Caco-2 (cell line): ENCODE measurements around the gene DCUN1D3. TPM values are rescaled to one million over a fixed set of nuclear protein-coding genes. Genes with fewer than 3 reads are reported as not detected.

ENCODE experiments used
- BruUV-seq: library from RNA; stranded (reverse); fragments of 400-500 nt; replicated peaks from 2 replicates; lab custom pipeline; 2021; lab: Mats Ljungman, UMichigan
- CTCF ChIA-PET: fragments of 300-600 bp; sonication (Branson Sonifier 250); formaldehyde crosslinking; loops from one replicate; lab custom pipeline; 2022; ENCODE audit warnings: antibody characterized with exemption; lab: Charles Lee
- POLR2A ChIA-PET: fragments of 300-600 bp; sonication (Branson Sonifier 250); formaldehyde crosslinking; loops from one replicate; lab custom pipeline; 2022; ENCODE audit warnings: antibody characterized with exemption; lab: Charles Lee
- DNase-seq, 2 experiments: peaks; one replicate each; pipeline versions ENCODE4 v3.0.0 to v3.0.0-alpha.2; 2020 to 2022
- H3K27me3 ChIP-seq: replicated peaks from 2 replicates; pipeline ENCODE4 v1.6.0; 2011; ENCODE audit warnings: low read length; ENCODE audit not compliant: control insufficient read depth, insufficient read depth
- H3K36me3 ChIP-seq: 2 replicates; pipeline ENCODE4 v1.5.1; 2011; ENCODE audit warnings: low read length; ENCODE audit not compliant: control insufficient read depth, insufficient read depth
- H3K4me1 ChIP-seq: fragments of 250-450 bp; sonication (Bioruptor Pico); 2 replicates; pipeline ENCODE4 v1.5.1; 2020; ENCODE audit warnings: mild to moderate bottlenecking
- H3K4me3 ChIP-seq: 2 replicates; pipeline ENCODE4 v1.5.1; 2011; ENCODE audit warnings: low read depth, mild to moderate bottlenecking, control low read depth, low read length
- H3K9me3 ChIP-seq: fragments of 250-450 bp; sonication (Bioruptor Pico); 2 replicates; pipeline ENCODE4 v1.5.1; 2020; ENCODE audit warnings: mild to moderate bottlenecking, moderate library complexity
- H3K27ac Mint-ChIP-seq: one replicate; pipeline ENCODE4 v1.8.0; 2022; ENCODE audit warnings: mixed read lengths; ENCODE audit not compliant: unreplicated experiment
- H3K27me3 Mint-ChIP-seq: one replicate; pipeline ENCODE4 v1.8.0; 2022; ENCODE audit warnings: mixed read lengths; ENCODE audit not compliant: insufficient read depth, unreplicated experiment
- H3K36me3 Mint-ChIP-seq: one replicate; pipeline ENCODE4 v1.8.0; 2022; ENCODE audit warnings: mild to moderate bottlenecking, mixed read lengths; ENCODE audit not compliant: insufficient read depth, unreplicated experiment
- H3K4me1 Mint-ChIP-seq: one replicate; pipeline ENCODE4 v1.8.0; 2022; ENCODE audit warnings: low read depth, mixed read lengths; ENCODE audit not compliant: unreplicated experiment
- H3K4me3 Mint-ChIP-seq: one replicate; pipeline ENCODE4 v1.8.0; 2022; ENCODE audit warnings: mild to moderate bottlenecking, moderate library complexity, mixed read lengths; ENCODE audit not compliant: unreplicated experiment
- H3K9me3 Mint-ChIP-seq: one replicate; pipeline ENCODE4 v1.8.0; 2022; ENCODE audit warnings: mixed read lengths; ENCODE audit not compliant: unreplicated experiment
- CTCF ChIP-seq, 2 experiments: fragments of 200-600 bp in 1 of 2; IDR thresholded peaks; 1 replicate in 1 of 2; 2 replicates in 1 of 2; pipeline versions ENCODE4 v1.5.1 to v1.8.0; 2011 to 2022; ENCODE audit warnings: antibody characterized with exemption in 1 of 2, control low read depth in 1 of 2, inconsistent platforms in 1 of 2, low read depth in 1 of 2, low read length in 1 of 2, mild to moderate bottlenecking in 1 of 2, moderate library complexity in 1 of 2; ENCODE audit not compliant: insufficient read depth in 1 of 2, severe bottlenecking in 1 of 2, unreplicated experiment in 1 of 2
- intact Hi-C: fragments of 100-400 bp; cut with micrococcal nuclease; formaldehyde crosslinking; loops from one replicate; pipeline ENCODE4 v1.10.0; 2022; ENCODE audit not compliant: unreplicated experiment
- total RNA-seq: library from RNA; stranded (reverse); gene quantifications from 2 replicates; pipeline ENCODE4 v1.2.3, GENCODE V29; 2022

DCUN1D3 gene
- total RNA-seq, 1 experiment from 2014 or later = 19.2 TPM

GRCh38 chr16:20883554-20884239 is 16.5 kb downstream of the DCUN1D3 start:
- Mint-ChIP-seq H3K9me3 (no peaks in the 10 kb centered on the region), H3K4me1 (peaks cover 14% of the 10 kb centered on the region), H3K27me3 (no peaks in the 10 kb centered on the region), H3K36me3 (peaks cover 11% of the 10 kb centered on the region), H3K4me3 (no peak overlapping the region), H3K27ac (no peak overlapping the region)
- Histone ChIP-seq H3K4me3 (no peak overlapping the region), H3K4me1 (peaks cover 46% of the 10 kb centered on the region), H3K27me3 (no peaks in the 10 kb centered on the region), H3K36me3 (no peaks in the 10 kb centered on the region), H3K9me3 (no peaks in the 10 kb centered on the region)
- CTCF ChIA-PET = interaction anchor here (0.7 kb wide), 1 partner anchor 9 kb away, joined by 6 read pairs; no protein-coding TSS in a partner anchor
- no peak for TF ChIP-seq CTCF (IDR thresholded peaks at IDR 0.05; ENCODE audit: insufficient read depth in 1 of 2, low read depth in 1 of 2, low read length in 1 of 2, severe bottlenecking in 1 of 2, unreplicated experiment in 1 of 2)
- POLR2A ChIA-PET = no interaction called here
- intact Hi-C loops = no loop called here
- no TSS peak for BruUV-seq
- no peak for DNase-seq

- Histone ChIP-seq H3K4me3 (no peak overlapping the region), H3K4me1 (peaks cover 40% of the 10 kb centered on the region), H3K9me3 (no peaks in the 10 kb centered on the region), H3K27me3 (no peaks in the 10 kb centered on the region), H3K36me3 (no peaks in the 10 kb centered on the region)
- BruUV-seq = no TSS peak
- H3K27ac Mint-ChIP-seq = no peak overlapping the region
- no peak for DNase-seq
- no peaks in the 10 kb centered on the region for H3K9me3 Mint-ChIP-seq
- CTCF ChIA-PET = no interaction called here
- peaks cover 15% of the 10 kb centered on the region for H3K36me3 Mint-ChIP-seq
- H3K4me1 Mint-ChIP-seq = peaks cover 14% of the 10 kb centered on the region
- no peak for TF ChIP-seq CTCF (IDR thresholded peaks at IDR 0.05; ENCODE audit: insufficient read depth in 1 of 2, low read depth in 1 of 2, low read length in 1 of 2, severe bottlenecking in 1 of 2, unreplicated experiment in 1 of 2)
- no peaks in the 10 kb centered on the region for H3K27me3 Mint-ChIP-seq
- POLR2A ChIA-PET = no interaction called here
- no peak overlapping the region for H3K4me3 Mint-ChIP-seq
- intact Hi-C loops = no loop called here
Measured at GRCh38 chr16:20881503-20881878, 18.7 kb downstream of the DCUN1D3 start.

GRCh38 chr16:20880867-20881502 is 19.2 kb downstream of the DCUN1D3 start:
- no peak overlapping the region for H3K27ac Mint-ChIP-seq
- H3K4me1 Mint-ChIP-seq = peaks cover 14% of the 10 kb centered on the region
- no peak overlapping the region for H3K4me3 Mint-ChIP-seq
- H3K27me3 ChIP-seq = no peaks in the 10 kb centered on the region
- H3K9me3 Mint-ChIP-seq = no peaks in the 10 kb centered on the region
- no peak overlapping the region for H3K4me3 ChIP-seq
- H3K27me3 Mint-ChIP-seq = no peaks in the 10 kb centered on the region
- peaks cover 38% of the 10 kb centered on the region for H3K4me1 ChIP-seq
- intact Hi-C loops = no loop called here
- no peaks in the 10 kb centered on the region for H3K36me3 ChIP-seq
- ChIA-PET CTCF (interaction anchor here (0.7 kb wide), 1 partner anchor 57 kb away, joined by 3 read pairs; no protein-coding TSS in a partner anchor), POLR2A (no interaction called here)
- TF ChIP-seq CTCF (IDR thresholded peaks at IDR 0.05; ENCODE audit: insufficient read depth in 1 of 2, low read depth in 1 of 2, low read length in 1 of 2, severe bottlenecking in 1 of 2, unreplicated experiment in 1 of 2) = no peak
- no TSS peak for BruUV-seq
- DNase-seq = no peak
- no peaks in the 10 kb centered on the region for H3K9me3 ChIP-seq
- peaks cover 19% of the 10 kb centered on the region for H3K36me3 Mint-ChIP-seq
